GM12892 (cell line): Measurements from ENCODE around the gene RGS5.

Source experiments
- DNase-seq: peaks from one replicate; pipeline ENCODE4 v3.0.0; 2011; ENCODE audit not compliant: insufficient read length
- FAIRE-seq: peaks from 2 replicates; lab custom pipeline; 2011; peaks lifted over from hg19 to GRCh38; lab: Jason Lieb, UNC
- POLR2A ChIP-seq: IDR thresholded peaks from 2 replicates; pipeline ENCODE4 v1.6.1; 2011; ENCODE audit warnings: low read depth, low read length, control low read depth
- POLR2AphosphoS5 ChIP-seq: IDR thresholded peaks from 2 replicates; pipeline ENCODE4 v1.6.1; 2011; ENCODE audit warnings: low read depth, low read length, control low read depth
- TAF1 ChIP-seq: IDR thresholded peaks from 2 replicates; pipeline ENCODE4 v1.6.1; 2011; ENCODE audit warnings: low read depth, mild to moderate bottlenecking, control low read depth, low read length, borderline replicate concordance

Gene RGS5

GRCh38 chr1:163163163-163163562, 39.6 kb downstream of the RGS5 start:
- FAIRE-seq: no peak
- TF ChIP-seq POLR2AphosphoS5: no peak
- TF ChIP-seq POLR2A: no peak
- no peak for TF ChIP-seq TAF1
- DNase-seq: no peak

- DNase-seq: no peak
- TF ChIP-seq POLR2AphosphoS5 (no peak), POLR2A (no peak), TAF1 (no peak)
- FAIRE-seq: no peak
Observed at GRCh38 chr1:163162381-163162914, 40.3 kb downstream of the RGS5 start.

GRCh38 chr1:163161841-163162240, 40.9 kb downstream of the RGS5 start:
- no peak for FAIRE-seq

GRCh38 chr1:163161337-163161736, 41.4 kb downstream of the RGS5 start:
- TF ChIP-seq POLR2A: no peak
- no peak for TF ChIP-seq POLR2AphosphoS5
- no peak for TF ChIP-seq TAF1

More at GRCh38 chr1:163161841-163162240, 40.9 kb downstream of the RGS5 start:
- TF ChIP-seq POLR2A: no peak
- TF ChIP-seq TAF1: no peak
- no peak for TF ChIP-seq POLR2AphosphoS5
- DNase-seq: no peak

GRCh38 chr1:163155606-163156005, 47.1 kb downstream of the RGS5 start:
- DNase-seq (no peak), FAIRE-seq (no peak)
- no peak for TF ChIP-seq POLR2AphosphoS5
- TF ChIP-seq POLR2A: no peak
- no peak for TF ChIP-seq TAF1

More at GRCh38 chr1:163161337-163161736, 41.4 kb downstream of the RGS5 start:
- FAIRE-seq: no peak
- DNase-seq: no peak

- no peak for TF ChIP-seq POLR2A
- FAIRE-seq: no peak
- DNase-seq: no peak
Observed at GRCh38 chr1:163148911-163149310, 53.8 kb downstream of the RGS5 start.

- no peak for FAIRE-seq
- DNase-seq: no peak
- no peak for TF ChIP-seq TAF1
- TF ChIP-seq POLR2AphosphoS5: no peak
- TF ChIP-seq POLR2A: no peak
Observed at GRCh38 chr1:163147019-163147418, 55.7 kb downstream of the RGS5 start.

- no peak for FAIRE-seq
- DNase-seq: no peak
- TF ChIP-seq TAF1 (no peak), POLR2A (no peak), POLR2AphosphoS5 (no peak)
Observed at GRCh38 chr1:163145435-163145834, 57.3 kb downstream of the RGS5 start.

- TF ChIP-seq TAF1 (no peak), POLR2A (no peak), POLR2AphosphoS5 (no peak)
- FAIRE-seq (no peak), DNase-seq (no peak)
Observed at GRCh38 chr1:163144418-163144817, 58.3 kb downstream of the RGS5 start.

GRCh38 chr1:163142152-163142551, 60.6 kb downstream of the RGS5 start:
- FAIRE-seq (no peak), DNase-seq (no peak)
- TF ChIP-seq POLR2A (no peak), TAF1 (no peak), POLR2AphosphoS5 (no peak)

GRCh38 chr1:163141556-163141955, 61.2 kb downstream of the RGS5 start:
- FAIRE-seq: no peak
- DNase-seq: no peak
- TF ChIP-seq POLR2A (no peak), TAF1 (no peak), POLR2AphosphoS5 (no peak)

- DNase-seq: no peak
- TF ChIP-seq TAF1 (no peak), POLR2A (no peak), POLR2AphosphoS5 (no peak)
- no peak for FAIRE-seq
Observed at GRCh38 chr1:163137556-163138265, 65.0 kb downstream of the RGS5 start.

GRCh38 chr1:163131981-163132380, 70.7 kb downstream of the RGS5 start:
- no peak for FAIRE-seq

More at GRCh38 chr1:163131981-163132380, 70.7 kb downstream of the RGS5 start:
- DNase-seq: no peak
- TF ChIP-seq POLR2A (no peak), TAF1 (no peak), POLR2AphosphoS5 (no peak)
